Liver (tissue), 9 donors: ENCODE measurements around the gene CARD9. TPM values are rescaled to one million over a fixed set of nuclear protein-coding genes. Genes with fewer than 3 reads are reported as not detected.

ENCODE experiments used
- DNase-seq: peaks from one replicate; pipeline ENCODE4 v3.0.0-alpha.2; 2017; ENCODE audit warnings: low spot score
- H3K27ac ChIP-seq, 2 donors: one replicate each; pipeline ENCODE4 v1.7.0; 2013; ENCODE audit warnings: inconsistent platforms in 2 of 2, low read length in 2 of 2, control low read depth in 1 of 2, low read depth in 1 of 2, mild to moderate bottlenecking in 1 of 2
- H3K27me3 ChIP-seq, 4 donors: one replicate each; pipeline versions ENCODE4 v1.6.1 to v1.7.0; 2013; ENCODE audit warnings: low read length in 3 of 4, inconsistent platforms in 1 of 4, mild to moderate bottlenecking in 1 of 4, moderate library complexity in 1 of 4; ENCODE audit not compliant: control insufficient read depth in 4 of 4, insufficient read depth in 4 of 4
- H3K36me3 ChIP-seq, 4 donors: one replicate each; pipeline versions ENCODE4 v1.6.1 to v1.7.0; 2013; ENCODE audit warnings: low read length in 3 of 4, mild to moderate bottlenecking in 3 of 4, low read depth in 1 of 4, moderate library complexity in 1 of 4; ENCODE audit not compliant: control insufficient read depth in 4 of 4, insufficient read depth in 3 of 4
- H3K4me1 ChIP-seq, 4 donors: one replicate each; pipeline versions ENCODE4 v1.6.1 to v1.7.0; 2013; ENCODE audit warnings: low read length in 3 of 4, mild to moderate bottlenecking in 3 of 4, moderate library complexity in 1 of 4; ENCODE audit not compliant: control insufficient read depth in 4 of 4, insufficient read depth in 4 of 4
- H3K4me3 ChIP-seq, 3 donors: one replicate each; pipeline versions ENCODE4 v1.6.1 to v1.7.0; 2013; ENCODE audit warnings: low read length in 3 of 3, control low read depth in 1 of 3, low read depth in 1 of 3, mild to moderate bottlenecking in 1 of 3
- H3K9ac ChIP-seq, 2 donors: one replicate each; pipeline ENCODE4 v1.7.0; 2013; ENCODE audit warnings: low read length in 2 of 2, mild to moderate bottlenecking in 2 of 2, moderate library complexity in 2 of 2, control low read depth in 1 of 2, low read depth in 1 of 2
- H3K9me3 ChIP-seq, 4 donors: one replicate each; pipeline versions ENCODE4 v1.6.1 to v1.7.0; 2013; ENCODE audit warnings: low read length in 3 of 4; ENCODE audit not compliant: control insufficient read depth in 4 of 4
- ATF3 ChIP-seq: IDR thresholded peaks from 2 replicates; pipeline ENCODE4 v1.6.1; 2016; ENCODE audit warnings: antibody characterized with exemption
- CTCF ChIP-seq: fragments of 150-350 bp; IDR thresholded peaks from 2 replicates; pipeline ENCODE4 v1.5.1; 2017; ENCODE audit warnings: improper control_type of control experiment, low read depth, low read length; ENCODE audit not compliant: missing input control
- EGR1 ChIP-seq, 2 donors: IDR thresholded peaks; 2 replicates each; pipeline ENCODE4 v1.6.1; 2016 to 2018; ENCODE audit warnings: antibody characterized with exemption in 2 of 2, low read depth in 2 of 2
- FOXA1 ChIP-seq: IDR thresholded peaks from 2 replicates; pipeline ENCODE4 v1.6.1; 2016; ENCODE audit warnings: antibody characterized with exemption
- GABPA ChIP-seq, 2 donors: IDR thresholded peaks in 1 of 2; conservative IDR thresholded peaks in 1 of 2; 2 replicates each; pipeline ENCODE4 v1.6.1; 2016; ENCODE audit warnings: antibody characterized with exemption in 2 of 2, mild to moderate bottlenecking in 1 of 2, moderate library complexity in 1 of 2
- JUND ChIP-seq, 2 donors: IDR thresholded peaks; 2 replicates each; pipeline ENCODE4 v1.6.1; 2016; ENCODE audit warnings: antibody characterized with exemption in 2 of 2
- MAX ChIP-seq: IDR thresholded peaks from 2 replicates; pipeline ENCODE4 v1.6.1; 2016; ENCODE audit warnings: antibody characterized with exemption
- RXRA ChIP-seq, 2 donors: IDR thresholded peaks; 2 replicates each; pipeline ENCODE4 v1.6.1; 2017 to 2018; ENCODE audit warnings: antibody characterized with exemption in 2 of 2, mild to moderate bottlenecking in 1 of 2
- SP1 ChIP-seq: IDR thresholded peaks from 2 replicates; pipeline ENCODE4 v1.6.1; 2018; ENCODE audit warnings: antibody characterized with exemption, mild to moderate bottlenecking
- ZBTB33 ChIP-seq: IDR thresholded peaks from 2 replicates; pipeline ENCODE4 v1.6.1; 2016; ENCODE audit warnings: antibody characterized with exemption
- WGBS: extraction: QIAGEN DNeasy Blood & Tissue Kit; methylation state at CpG from one replicate; pipeline ENCODE4 v1.1.7; 2013; 5-methylcytosine and 5-hydroxymethylcytosine counted together
- polyA plus RNA-seq, 2 donors: library from polyadenylated mRNA; stranded (reverse) in 1 of 2; unstranded in 1 of 2; fragments of 200-250 nt in 1 of 2; fragments of >200 nt in 1 of 2; fragmentation: Nextera tagmentation in 1 of 2; extraction: Ambion mirVana in 1 of 2; gene quantifications; one replicate each; pipeline versions ENCODE4 v1.2.1 to v1.2.3, GENCODE V29; 2013 to 2015
- total RNA-seq, 2 donors: library from RNA; depleted of rRNA; stranded (reverse); fragments of >200 nt; gene quantifications; one replicate each; pipeline ENCODE4 v1.2.3, GENCODE V29; 2014
- donor health status: healthy.
- donor health status: healthy.
- donor health status: healthy.
- donor health status: healthy.
- donor health status: healthy.

Gene CARD9
- total and polyA plus RNA-seq, 4 donors = 0.25 to 5.3 (median 2.2) TPM

GRCh38 chr9:136328622-136329041, 44.8 kb downstream of the CARD9 start (continued):
- no peak for TF ChIP-seq CTCF
- no peak for TF ChIP-seq SP1

- WGBS = 55% methylated on average over 13 of the region's 13 CpGs
- Histone ChIP-seq H3K27ac (peak overlapping the region in 1 of 2 donors; percentile 35), H3K9ac (no peak overlapping the region), H3K27me3 (no peaks in the 10 kb centered on the region), H3K4me1 (peaks cover 0 to 12% (median under 1%) of the 10 kb centered on the region in 4 donors), H3K4me3 (peak overlapping the region in 1 of 3 donors; percentile 54), H3K36me3 (no peaks in the 10 kb centered on the region), H3K9me3 (no peaks in the 10 kb centered on the region)
- no peak for DNase-seq
- TF ChIP-seq ATF3 = no peak
- TF ChIP-seq SP1 = no peak
- no peak for TF ChIP-seq EGR1 (IDR thresholded peaks at IDR 0.05; ENCODE audit: low read depth in 2 of 2)
- TF ChIP-seq RXRA (IDR thresholded peaks at IDR 0.05) = no peak
- TF ChIP-seq JUND (IDR thresholded peaks at IDR 0.05) = no peak
- TF ChIP-seq MAX = no peak
- no peak for TF ChIP-seq CTCF
- no peak for TF ChIP-seq GABPA (IDR thresholded peaks at IDR 0.05 in 1 of 2, conservative IDR thresholded peaks at IDR 0.05 in 1 of 2)
Observed at GRCh38 chr9:136328011-136328621, 45.4 kb downstream of the CARD9 start.

- Histone ChIP-seq H3K4me3 (peak within 1 kb of the TSS in 1 of 3 donors; percentile 54), H3K9ac (no peak within 1 kb of the TSS), H3K4me1 (peaks cover 0 to 12% (median under 1%) of the 10 kb centered on the region in 4 donors), H3K27me3 (no peaks in the 10 kb centered on the region), H3K36me3 (no peaks in the 10 kb centered on the region), H3K27ac (peak within 1 kb of the TSS; percentile 50 to 72), H3K9me3 (no peaks in the 10 kb centered on the region)
- no peak for DNase-seq
- TF ChIP-seq FOXA1 (no peak), ZBTB33 (no peak), ATF3 (no peak)
- WGBS = 4% methylated on average over 83 of the region's 88 CpGs
Observed at GRCh38 chr9:136327304-136327974, 46.0 kb downstream of the CARD9 start, which contains the start of gene GPSM1. Gene GPSM1 (plus strand): TSS chr9:136327539. CDS start chr9:136327696, 157 bp downstream.
